ENCODE data around the gene MGST3. TPM values are rescaled to one million over a fixed set of nuclear protein-coding genes. Genes with fewer than 3 reads are reported as not detected.
A peak's percentile ranks its signal among the peaks of the same experiment; 100 is the strongest.

The MGST3 gene
- total RNA-seq, 1 donor from 2014 or later = 181 TPM

DNA sequence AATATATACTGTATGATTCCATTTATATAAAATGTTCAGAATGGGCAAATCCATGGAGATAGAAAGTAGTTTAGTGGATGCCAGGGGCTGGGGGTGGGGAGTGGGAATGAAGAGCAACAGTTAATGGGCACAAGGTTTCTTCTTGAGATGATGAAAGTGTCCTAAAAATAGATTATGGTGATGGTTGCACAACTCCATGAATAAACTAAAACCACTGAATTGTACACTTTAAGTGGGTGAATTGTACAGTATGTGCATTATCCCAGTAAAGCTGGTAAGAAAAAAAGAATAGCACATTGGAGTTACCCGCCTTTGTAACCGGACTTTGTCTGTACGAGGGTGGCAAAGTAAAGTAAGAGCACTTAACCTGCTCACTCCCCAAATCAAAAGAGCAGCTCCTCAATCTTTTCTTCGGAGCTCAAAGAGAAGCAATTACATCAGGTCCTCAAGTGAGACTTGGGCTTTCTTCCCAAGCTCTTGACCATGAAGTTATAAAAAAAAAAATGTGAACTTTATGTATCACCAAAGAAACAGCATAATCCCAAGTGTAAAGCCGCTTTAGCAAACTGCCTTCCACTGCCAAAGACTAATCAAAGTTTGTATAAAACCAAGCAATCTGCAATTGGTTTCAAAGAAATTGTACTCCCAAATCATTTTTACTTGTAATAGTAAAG lies 35.3 kb downstream of the MGST3 start:
- TF ChIP-seq, protein P1, sequence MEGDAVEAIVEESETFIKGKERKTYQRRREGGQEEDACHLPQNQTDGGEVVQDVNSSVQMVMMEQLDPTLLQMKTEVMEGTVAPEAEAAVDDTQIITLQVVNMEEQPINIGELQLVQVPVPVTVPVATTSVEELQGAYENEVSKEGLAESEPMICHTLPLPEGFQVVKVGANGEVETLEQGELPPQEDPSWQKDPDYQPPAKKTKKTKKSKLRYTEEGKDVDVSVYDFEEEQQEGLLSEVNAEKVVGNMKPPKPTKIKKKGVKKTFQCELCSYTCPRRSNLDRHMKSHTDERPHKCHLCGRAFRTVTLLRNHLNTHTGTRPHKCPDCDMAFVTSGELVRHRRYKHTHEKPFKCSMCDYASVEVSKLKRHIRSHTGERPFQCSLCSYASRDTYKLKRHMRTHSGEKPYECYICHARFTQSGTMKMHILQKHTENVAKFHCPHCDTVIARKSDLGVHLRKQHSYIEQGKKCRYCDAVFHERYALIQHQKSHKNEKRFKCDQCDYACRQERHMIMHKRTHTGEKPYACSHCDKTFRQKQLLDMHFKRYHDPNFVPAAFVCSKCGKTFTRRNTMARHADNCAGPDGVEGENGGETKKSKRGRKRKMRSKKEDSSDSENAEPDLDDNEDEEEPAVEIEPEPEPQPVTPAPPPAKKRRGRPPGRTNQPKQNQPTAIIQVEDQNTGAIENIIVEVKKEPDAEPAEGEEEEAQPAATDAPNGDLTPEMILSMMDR (IDR thresholded peaks at IDR 0.05) = no peak
- ATAC-seq (peak; percentile 86), DNase-seq (no peak)
- H3K36me3 ChIP-seq = peaks cover 83% of the 10 kb centered on the region
- H3K27me3 ChIP-seq = no peaks in the 10 kb centered on the region
- no peak overlapping the region for H3K4me3 ChIP-seq
- H3K9me3 ChIP-seq = no peaks in the 10 kb centered on the region
- H3K4me1 ChIP-seq = peaks cover 18% of the 10 kb centered on the region
- H3K27ac ChIP-seq = peak overlapping the region; percentile 39
- intact Hi-C loops (cut with DNase I) = no loop called here

- ATAC-seq = no peak
- H3K9me3 ChIP-seq = no peaks in the 10 kb centered on the region
- H3K36me3 ChIP-seq = peaks cover 71% of the 10 kb centered on the region
- no peak overlapping the region for H3K4me3 ChIP-seq
- no peaks in the 10 kb centered on the region for H3K27me3 ChIP-seq
- no peak for DNase-seq
- intact Hi-C loops (cut with DNase I) = no loop called here
- TF ChIP-seq, protein P1 (IDR thresholded peaks at IDR 0.05) = no peak
- H3K4me1 ChIP-seq = peaks cover 18% of the 10 kb centered on the region
- no peak overlapping the region for H3K27ac ChIP-seq
Observed at GRCh38 chr1:165668184-165668583, 37.1 kb downstream of the MGST3 start.

GRCh38 chr1:165671526-165671925 lies 40.5 kb downstream of the MGST3 start:
- H3K27me3 ChIP-seq = no peaks in the 10 kb centered on the region
- H3K4me3 ChIP-seq = no peak overlapping the region
- intact Hi-C loops (cut with DNase I) = no loop called here
- peaks cover 6% of the 10 kb centered on the region for H3K4me1 ChIP-seq
- peaks cover 58% of the 10 kb centered on the region for H3K36me3 ChIP-seq
- H3K27ac ChIP-seq = no peak overlapping the region
- TF ChIP-seq, protein P1 (IDR thresholded peaks at IDR 0.05) = no peak
- no peaks in the 10 kb centered on the region for H3K9me3 ChIP-seq
- DNase-seq (no peak), ATAC-seq (no peak)

- no peak for DNase-seq
- TF ChIP-seq, protein P1 (IDR thresholded peaks at IDR 0.05) = no peak
- no peak overlapping the region for H3K4me3 ChIP-seq
- H3K9me3 ChIP-seq = no peaks in the 10 kb centered on the region
- H3K27me3 ChIP-seq = no peaks in the 10 kb centered on the region
- H3K27ac ChIP-seq = no peak overlapping the region
- peaks cover 58% of the 10 kb centered on the region for H3K36me3 ChIP-seq
- ATAC-seq = no peak
- H3K4me1 ChIP-seq = no peaks in the 10 kb centered on the region
- intact Hi-C loops (cut with DNase I) = no loop called here
Observed at GRCh38 chr1:165674599-165674998, 43.6 kb downstream of the MGST3 start.

- H3K4me1 ChIP-seq = no peaks in the 10 kb centered on the region
- no peaks in the 10 kb centered on the region for H3K27me3 ChIP-seq
- ATAC-seq (no peak), DNase-seq (no peak)
- H3K4me3 ChIP-seq = no peak overlapping the region
- intact Hi-C loops (cut with DNase I) = no loop called here
- TF ChIP-seq, protein P1 (IDR thresholded peaks at IDR 0.05) = no peak
- no peak overlapping the region for H3K27ac ChIP-seq
- H3K36me3 ChIP-seq = peaks cover 69% of the 10 kb centered on the region
- H3K9me3 ChIP-seq = no peaks in the 10 kb centered on the region
Observed at GRCh38 chr1:165675794-165676193, 44.8 kb downstream of the MGST3 start.

GRCh38 chr1:165678509-165678908 lies 47.5 kb downstream of the MGST3 start:
- peaks cover 85% of the 10 kb centered on the region for H3K36me3 ChIP-seq
- no peak overlapping the region for H3K4me3 ChIP-seq
- no peaks in the 10 kb centered on the region for H3K9me3 ChIP-seq
- no peak overlapping the region for H3K27ac ChIP-seq
- TF ChIP-seq, protein P1 (IDR thresholded peaks at IDR 0.05) = no peak
- H3K4me1 ChIP-seq = no peaks in the 10 kb centered on the region
- H3K27me3 ChIP-seq = no peaks in the 10 kb centered on the region
- ATAC-seq (no peak), DNase-seq (no peak)
- intact Hi-C loops (cut with DNase I) = no loop called here

Data from upper lobe of right lung (tissue), 1 donor.